NCI-H526 treated with DMSO at 0.1 percent for 48 hours (cell line): ENCODE measurements around the gene RBFOX2.

Experiments used
- DNase-seq: peaks from one replicate; lab custom pipeline; 2025; lab: John Stamatoyannopoulos, UW

Gene RBFOX2

GRCh38 chr22:35930933-35931332 is 97.7 kb downstream of the RBFOX2 start:
- peak; percentile 24 for DNase-seq

- no peak for DNase-seq
Measured at GRCh38 chr22:35928285-35928798, 100.3 kb downstream of the RBFOX2 start.

- DNase-seq, result no peak
Measured at GRCh38 chr22:35923026-35923425, 105.6 kb downstream of the RBFOX2 start.

GRCh38 chr22:35921777-35922176 is 106.8 kb downstream of the RBFOX2 start:
- peak; percentile 25 for DNase-seq

GRCh38 chr22:35921044-35921443 is 107.6 kb downstream of the RBFOX2 start:
- DNase-seq, result no peak

GRCh38 chr22:35919002-35919542 is 109.6 kb downstream of the RBFOX2 start:
- DNase-seq, result no peak

- no peak for DNase-seq
Measured at GRCh38 chr22:35918456-35918855, 110.2 kb downstream of the RBFOX2 start.

GRCh38 chr22:35917651-35918050 is 111.0 kb downstream of the RBFOX2 start:
- no peak for DNase-seq

GRCh38 chr22:35915477-35916013 is 113.1 kb downstream of the RBFOX2 start:
- DNase-seq, result no peak

GRCh38 chr22:35914665-35915476 is 113.8 kb downstream of the RBFOX2 start:
- peak; percentile 28 for DNase-seq

GRCh38 chr22:35914357-35914664 is 114.3 kb downstream of the RBFOX2 start:
- DNase-seq, result no peak

- DNase-seq, result no peak
Measured at GRCh38 chr22:35913925-35914324, 114.7 kb downstream of the RBFOX2 start.

GRCh38 chr22:35912658-35913057 is 116.0 kb downstream of the RBFOX2 start:
- DNase-seq, result no peak

- no peak for DNase-seq
Measured at GRCh38 chr22:35911877-35912276, 116.7 kb downstream of the RBFOX2 start.

GRCh38 chr22:35910926-35911325 is 117.7 kb downstream of the RBFOX2 start:
- DNase-seq, result no peak

GRCh38 chr22:35910003-35910769 is 118.4 kb downstream of the RBFOX2 start:
- no peak for DNase-seq

GRCh38 chr22:35905894-35906293 is 122.7 kb downstream of the RBFOX2 start:
- DNase-seq, result no peak

- no peak for DNase-seq
Measured at GRCh38 chr22:35904752-35905151, 123.9 kb downstream of the RBFOX2 start.

- no peak for DNase-seq
Measured at GRCh38 chr22:35904336-35904692, 124.3 kb downstream of the RBFOX2 start.

GRCh38 chr22:35903571-35904335 is 124.9 kb downstream of the RBFOX2 start:
- DNase-seq, result no peak

GRCh38 chr22:35900483-35901168 is 128.0 kb downstream of the RBFOX2 start:
- DNase-seq, result peak; percentile 54
